Measurements from ENCODE around the gene TMEM139. TPM values are rescaled to one million over a fixed set of nuclear protein-coding genes. Genes with fewer than 3 reads are reported as not detected.

Gene TMEM139
- total RNA-seq, 2 donors from 2014 or later: 13.2 to 23.9 TPM

DNA sequence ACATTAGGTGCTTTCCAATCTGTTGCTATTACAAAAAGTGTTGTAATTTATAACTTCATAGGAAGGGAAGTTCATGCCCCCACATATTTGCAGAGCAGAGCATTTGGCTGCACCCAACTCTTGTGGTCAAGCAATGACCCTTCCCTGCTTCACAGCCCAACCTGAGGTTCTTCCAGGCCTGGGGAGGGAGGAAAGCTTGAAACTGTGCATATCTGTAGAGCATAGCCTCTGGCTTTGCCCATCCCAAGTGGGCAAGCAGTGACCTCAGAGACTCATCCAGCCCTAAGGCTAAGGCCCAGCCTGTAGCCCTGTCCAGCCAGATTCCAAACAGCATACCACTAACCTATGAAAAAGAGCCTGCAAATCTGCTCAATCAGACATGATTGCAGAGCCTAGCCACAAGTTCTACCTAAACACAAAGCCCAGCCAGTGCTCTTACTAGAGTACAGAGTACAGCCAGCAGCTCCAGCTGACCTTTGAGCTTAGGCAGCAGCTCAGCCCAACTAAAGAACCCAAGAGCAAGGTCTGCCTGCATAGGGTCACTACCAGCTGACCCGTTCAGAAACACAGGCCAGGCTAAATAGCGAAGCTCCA, 35.9 kb upstream of the TMEM139 start:
- DNase-seq: peak in 2 of 4 donors; percentile 28 to 39
- TF ChIP-seq, protein P1, sequence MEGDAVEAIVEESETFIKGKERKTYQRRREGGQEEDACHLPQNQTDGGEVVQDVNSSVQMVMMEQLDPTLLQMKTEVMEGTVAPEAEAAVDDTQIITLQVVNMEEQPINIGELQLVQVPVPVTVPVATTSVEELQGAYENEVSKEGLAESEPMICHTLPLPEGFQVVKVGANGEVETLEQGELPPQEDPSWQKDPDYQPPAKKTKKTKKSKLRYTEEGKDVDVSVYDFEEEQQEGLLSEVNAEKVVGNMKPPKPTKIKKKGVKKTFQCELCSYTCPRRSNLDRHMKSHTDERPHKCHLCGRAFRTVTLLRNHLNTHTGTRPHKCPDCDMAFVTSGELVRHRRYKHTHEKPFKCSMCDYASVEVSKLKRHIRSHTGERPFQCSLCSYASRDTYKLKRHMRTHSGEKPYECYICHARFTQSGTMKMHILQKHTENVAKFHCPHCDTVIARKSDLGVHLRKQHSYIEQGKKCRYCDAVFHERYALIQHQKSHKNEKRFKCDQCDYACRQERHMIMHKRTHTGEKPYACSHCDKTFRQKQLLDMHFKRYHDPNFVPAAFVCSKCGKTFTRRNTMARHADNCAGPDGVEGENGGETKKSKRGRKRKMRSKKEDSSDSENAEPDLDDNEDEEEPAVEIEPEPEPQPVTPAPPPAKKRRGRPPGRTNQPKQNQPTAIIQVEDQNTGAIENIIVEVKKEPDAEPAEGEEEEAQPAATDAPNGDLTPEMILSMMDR (IDR thresholded peaks at IDR 0.05): no peak
- no peak for TF ChIP-seq POLR2A (IDR thresholded peaks at IDR 0.05)
- Histone ChIP-seq H3K36me3 (replicated peaks in 1 of 2; ENCODE audit: insufficient read depth in 1 of 2, low read depth in 2 of 2) (no peaks in the 10 kb centered on the region), H3K9me3 (no peaks in the 10 kb centered on the region), H3K4me1 (no peaks in the 10 kb centered on the region), H3K27ac (no peak overlapping the region), H3K4me3 (no peak overlapping the region), H3K27me3 (no peaks in the 10 kb centered on the region)
- intact Hi-C loops (cut with DNase I): no loop called here
- ATAC-seq: no peak
- whole genome bisulfite sequencing, 2 donors: 59 to 76% methylated on average over 2 of the region's 2 CpGs

- intact Hi-C loops (cut with DNase I): no loop called here
- no peak for ATAC-seq
Observed at GRCh38 chr7:143250199-143250598, 34.6 kb upstream of the TMEM139 start.

DNA sequence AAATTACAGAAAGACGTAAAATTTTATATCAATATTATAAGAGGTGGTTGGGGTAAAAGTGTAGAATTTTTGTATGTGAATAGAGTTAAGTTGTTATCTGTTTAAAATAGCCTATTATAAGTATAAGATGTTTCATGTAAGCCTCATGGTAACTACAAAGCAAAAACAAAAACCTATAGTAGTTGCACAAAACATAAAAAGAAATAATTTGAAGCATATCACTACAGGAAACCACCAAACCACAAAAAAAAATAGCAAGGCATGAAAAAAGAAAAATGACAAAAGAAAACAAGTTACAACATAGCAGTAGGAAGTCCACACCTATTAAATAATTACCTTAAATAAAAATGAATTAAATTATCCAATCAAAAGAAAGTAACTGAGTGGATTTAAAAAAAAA, 33.9 kb upstream of the TMEM139 start:
- Histone ChIP-seq H3K4me1 (no peaks in the 10 kb centered on the region), H3K4me3 (no peak overlapping the region), H3K27me3 (no peaks in the 10 kb centered on the region), H3K36me3 (replicated peaks in 1 of 2; ENCODE audit: insufficient read depth in 1 of 2, low read depth in 2 of 2) (no peaks in the 10 kb centered on the region), H3K9me3 (no peaks in the 10 kb centered on the region), H3K27ac (no peak overlapping the region)
- ATAC-seq (no peak), DNase-seq (no peak)
- no peak for TF ChIP-seq POLR2A (IDR thresholded peaks at IDR 0.05)
- TF ChIP-seq, protein P1 (IDR thresholded peaks at IDR 0.05): no peak
- intact Hi-C loops (cut with DNase I): no loop called here
- WGBS, 2 donors: 78 to 94% methylated on average over 1 of the region's 1 CpG

More at GRCh38 chr7:143250199-143250598, 34.6 kb upstream of the TMEM139 start:
- Histone ChIP-seq H3K4me3 (no peak overlapping the region), H3K27ac (no peak overlapping the region), H3K9me3 (no peaks in the 10 kb centered on the region), H3K36me3 (replicated peaks in 1 of 2; ENCODE audit: insufficient read depth in 1 of 2, low read depth in 2 of 2) (no peaks in the 10 kb centered on the region), H3K27me3 (no peaks in the 10 kb centered on the region), H3K4me1 (no peaks in the 10 kb centered on the region)
- TF ChIP-seq, protein P1 (IDR thresholded peaks at IDR 0.05): no peak
- no peak for TF ChIP-seq POLR2A (IDR thresholded peaks at IDR 0.05)
- no peak for DNase-seq

GRCh38 chr7:143252006-143252405, 32.8 kb upstream of the TMEM139 start:
- DNase-seq: no peak
- Histone ChIP-seq H3K9me3 (no peaks in the 10 kb centered on the region), H3K4me3 (no peak overlapping the region), H3K27ac (no peak overlapping the region), H3K27me3 (no peaks in the 10 kb centered on the region), H3K4me1 (no peaks in the 10 kb centered on the region), H3K36me3 (replicated peaks in 1 of 2; ENCODE audit: insufficient read depth in 1 of 2, low read depth in 2 of 2) (no peaks in the 10 kb centered on the region)
- no peak for TF ChIP-seq POLR2A (IDR thresholded peaks at IDR 0.05)
- intact Hi-C loops (cut with DNase I): no loop called here
- WGBS, 2 donors: 73 to 92% methylated on average over 2 of the region's 2 CpGs
- no peak for ATAC-seq

DNA sequence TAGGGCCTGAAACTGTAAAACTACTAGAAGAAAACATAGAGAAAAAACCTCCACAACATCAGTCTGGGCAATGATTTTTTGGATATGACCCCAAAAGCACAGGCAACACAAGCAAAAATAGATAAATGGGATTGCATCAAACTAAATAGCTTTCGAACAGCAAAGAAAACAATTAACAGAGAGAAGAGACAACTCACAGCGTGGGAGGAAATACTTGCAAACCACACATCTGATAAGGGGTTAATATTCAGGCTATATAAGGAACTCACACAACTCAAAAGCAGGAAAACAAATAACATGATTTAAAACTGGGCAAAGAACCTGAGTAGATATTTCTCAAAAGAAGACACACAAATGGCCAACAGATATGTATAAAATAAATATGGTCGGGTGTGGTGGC, 29.2 kb upstream of the TMEM139 start:
- no peak for TF ChIP-seq POLR2A (IDR thresholded peaks at IDR 0.05)
- TF ChIP-seq, protein P1 (IDR thresholded peaks at IDR 0.05): no peak
- Histone ChIP-seq H3K9me3 (no peaks in the 10 kb centered on the region), H3K4me3 (no peak overlapping the region), H3K4me1 (peaks cover 20% of the 10 kb centered on the region), H3K36me3 (replicated peaks in 1 of 2; ENCODE audit: insufficient read depth in 1 of 2, low read depth in 2 of 2) (no peaks in the 10 kb centered on the region), H3K27me3 (no peaks in the 10 kb centered on the region), H3K27ac (no peak overlapping the region)
- ATAC-seq (no peak), DNase-seq (no peak)
- intact Hi-C loops (cut with DNase I): no loop called here
- WGBS, 2 donors: 71 to 88% methylated on average over 3 of the region's 3 CpGs
